Measurements from ENCODE around the gene CWC27.

DNA sequence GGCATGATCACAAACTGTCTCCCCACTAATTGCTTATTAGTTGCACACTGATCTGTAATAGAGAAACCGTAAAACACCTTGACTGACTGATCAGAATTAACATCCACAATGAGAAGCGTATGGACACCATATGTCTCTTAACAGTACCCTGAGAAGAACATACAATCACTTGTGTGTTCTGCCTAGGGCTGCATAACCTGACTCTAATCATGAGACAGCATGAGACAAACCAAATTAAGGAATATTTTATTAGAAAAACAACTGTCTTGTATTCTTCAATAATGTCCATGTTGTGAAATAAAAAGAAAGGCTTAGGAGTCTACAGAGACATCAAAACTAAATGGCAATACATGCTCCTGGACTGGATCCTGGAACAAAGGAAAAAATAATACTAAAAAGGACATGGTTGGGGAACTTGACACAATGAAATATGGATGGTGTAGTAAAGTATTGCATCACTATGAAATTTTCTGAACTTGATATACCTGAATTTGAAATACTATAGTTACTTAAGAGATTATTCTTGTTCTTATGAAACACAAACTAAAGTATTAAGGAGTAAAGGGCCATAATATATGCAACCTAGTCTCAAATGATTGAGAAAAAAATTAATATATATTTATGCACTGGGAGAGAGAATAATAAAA, 162.1 kb downstream of the CWC27 start:
- no peak for TF ChIP-seq POLR2A (IDR thresholded peaks at IDR 0.05)
- TF ChIP-seq, protein P1, sequence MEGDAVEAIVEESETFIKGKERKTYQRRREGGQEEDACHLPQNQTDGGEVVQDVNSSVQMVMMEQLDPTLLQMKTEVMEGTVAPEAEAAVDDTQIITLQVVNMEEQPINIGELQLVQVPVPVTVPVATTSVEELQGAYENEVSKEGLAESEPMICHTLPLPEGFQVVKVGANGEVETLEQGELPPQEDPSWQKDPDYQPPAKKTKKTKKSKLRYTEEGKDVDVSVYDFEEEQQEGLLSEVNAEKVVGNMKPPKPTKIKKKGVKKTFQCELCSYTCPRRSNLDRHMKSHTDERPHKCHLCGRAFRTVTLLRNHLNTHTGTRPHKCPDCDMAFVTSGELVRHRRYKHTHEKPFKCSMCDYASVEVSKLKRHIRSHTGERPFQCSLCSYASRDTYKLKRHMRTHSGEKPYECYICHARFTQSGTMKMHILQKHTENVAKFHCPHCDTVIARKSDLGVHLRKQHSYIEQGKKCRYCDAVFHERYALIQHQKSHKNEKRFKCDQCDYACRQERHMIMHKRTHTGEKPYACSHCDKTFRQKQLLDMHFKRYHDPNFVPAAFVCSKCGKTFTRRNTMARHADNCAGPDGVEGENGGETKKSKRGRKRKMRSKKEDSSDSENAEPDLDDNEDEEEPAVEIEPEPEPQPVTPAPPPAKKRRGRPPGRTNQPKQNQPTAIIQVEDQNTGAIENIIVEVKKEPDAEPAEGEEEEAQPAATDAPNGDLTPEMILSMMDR (IDR thresholded peaks at IDR 0.05 in 8 of 11, conservative IDR thresholded peaks at IDR 0.05 in 3 of 11) = no peak
- TF ChIP-seq POLR2AphosphoS5 (IDR thresholded peaks at IDR 0.05) = no peak

All from spleen (tissue), 7 donors.